Gastroesophageal sphincter (tissue), 4 donors: Measurements from ENCODE around the gene SPECC1L. TPM values are rescaled to one million over a fixed set of nuclear protein-coding genes. Genes with fewer than 3 reads are reported as not detected.

Source experiments
- ATAC-seq: fragments of 150-250 bp; one replicate; pipeline ENCODE4 v1.9.1; 2016; ENCODE audit warnings: mild to moderate bottlenecking, moderate library complexity
- H3K27ac ChIP-seq, 4 donors: fragments of 200-600 bp; sonication (generic) in 3 of 4; 1 replicate in 3 of 4; 2 replicates in 1 of 4; pipeline ENCODE4 v1.5.1; 2016 to 2019
- H3K27me3 ChIP-seq: fragments of 200-600 bp; sonication (generic); one replicate; pipeline ENCODE4 v1.5.1; 2019
- H3K36me3 ChIP-seq, 2 donors: fragments of 200-600 bp; sonication (generic); one replicate each; pipeline ENCODE4 v1.5.1; 2019; ENCODE audit warnings: control low read depth in 1 of 2
- H3K4me1 ChIP-seq, 3 donors: fragments of 200-600 bp; sonication (generic); 1 replicate in 2 of 3; 2 replicates in 1 of 3; pipeline ENCODE4 v1.5.1; 2016 to 2019; ENCODE audit warnings: control low read depth in 2 of 3
- H3K4me3 ChIP-seq, 2 donors: fragments of 200-600 bp; sonication (generic); one replicate each; pipeline ENCODE4 v1.5.1; 2019; ENCODE audit warnings: mild to moderate bottlenecking in 1 of 2, moderate library complexity in 1 of 2
- H3K9me3 ChIP-seq, 3 donors: fragments of 200-600 bp; sonication (generic); one replicate each; pipeline ENCODE4 v1.5.1; 2017 to 2019; ENCODE audit warnings: control low read depth in 2 of 3
- CTCF ChIP-seq, 4 experiments: fragments of 200-600 bp in 2 of 4; fragments of 450-650 bp in 2 of 4; sonication (generic) in 1 of 4; IDR thresholded peaks; one replicate each; pipeline ENCODE4 v1.5.1; 2017 to 2019; ENCODE audit warnings: antibody characterized with exemption in 4 of 4, mild to moderate bottlenecking in 2 of 4, moderate library complexity in 2 of 4
- EP300 ChIP-seq: sonication (generic); formaldehyde crosslinking; IDR thresholded peaks from one replicate; pipeline ENCODE4 v1.6.1; 2017; ENCODE audit warnings: antibody characterized with exemption, mild to moderate bottlenecking
- POLR2A ChIP-seq, 2 donors: fragments of 450-650 bp; IDR thresholded peaks; one replicate each; pipeline ENCODE4 v1.6.1; 2017; ENCODE audit warnings: antibody characterized with exemption in 2 of 2, mild to moderate bottlenecking in 2 of 2, moderate library complexity in 1 of 2
- POLR2AphosphoS5 ChIP-seq: sonication (generic); formaldehyde crosslinking; IDR thresholded peaks from one replicate; pipeline ENCODE4 v1.6.1; 2017; ENCODE audit warnings: antibody characterized with exemption
- WGBS, 2 donors: methylation state at CpG; one replicate each; pipeline ENCODE4 v1.1.5; 2018; ENCODE audit warnings: low coverage in 1 of 2; 5-methylcytosine and 5-hydroxymethylcytosine counted together
- total RNA-seq, 4 donors: library from RNA; depleted of rRNA; stranded (reverse); fragments of >200 nt; gene quantifications; one replicate each; pipeline ENCODE4 v1.1.0, GENCODE V29; 2016

SPECC1L gene
- total RNA-seq, 4 donors from 2014 or later: 62.3 to 110 (median 92.5) TPM

DNA sequence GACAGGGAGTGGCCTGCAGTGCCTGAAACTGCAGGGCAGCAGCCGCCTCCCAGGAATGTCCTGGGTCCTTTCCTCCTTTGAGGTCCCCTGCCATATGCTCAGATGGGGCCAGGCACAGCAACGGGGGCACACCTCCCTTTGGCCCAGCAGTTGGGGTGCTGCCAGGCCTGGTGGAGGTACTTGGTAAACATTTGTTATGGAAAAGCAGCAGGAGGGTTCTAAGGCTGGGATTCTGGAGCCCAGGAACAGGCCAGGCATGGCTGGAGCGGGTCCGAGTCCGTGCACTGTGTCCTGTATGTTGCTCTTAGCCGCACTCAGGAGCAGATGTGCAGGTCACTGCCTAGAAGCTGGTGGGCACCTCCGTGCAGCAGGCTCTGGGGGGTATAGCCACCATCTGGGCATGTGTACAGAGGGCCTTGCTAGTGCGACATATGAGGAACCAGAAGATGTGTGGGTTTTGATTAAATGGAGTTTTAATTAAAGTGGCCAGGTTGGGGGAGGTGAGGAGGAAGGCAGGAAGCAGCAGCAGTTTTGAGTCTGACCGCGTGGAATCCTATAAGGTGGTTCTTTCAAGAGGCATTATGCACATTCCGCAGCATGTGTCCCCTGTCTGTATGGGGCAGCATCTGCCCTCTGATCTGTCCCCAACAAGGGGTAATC lies 158.2 kb downstream of the SPECC1L start:
- Histone ChIP-seq H3K27ac (no peak overlapping the region), H3K36me3 (no peaks in the 10 kb centered on the region), H3K9me3 (no peaks in the 10 kb centered on the region), H3K4me3 (no peak overlapping the region), H3K4me1 (peaks cover 0 to 47% (median 31%) of the 10 kb centered on the region in 3 donors), H3K27me3 (peaks cover 18% of the 10 kb centered on the region)
- no peak for ATAC-seq
- 87% methylated on average over 5 of the region's 11 CpGs; no CpG with 5 or more reads in 1 of the 2 donors for WGBS, 2 donors
- no peak for TF ChIP-seq POLR2AphosphoS5
- TF ChIP-seq EP300: no peak
- TF ChIP-seq POLR2A (IDR thresholded peaks at IDR 0.05): no peak
- no peak for TF ChIP-seq CTCF (IDR thresholded peaks at IDR 0.05)

DNA sequence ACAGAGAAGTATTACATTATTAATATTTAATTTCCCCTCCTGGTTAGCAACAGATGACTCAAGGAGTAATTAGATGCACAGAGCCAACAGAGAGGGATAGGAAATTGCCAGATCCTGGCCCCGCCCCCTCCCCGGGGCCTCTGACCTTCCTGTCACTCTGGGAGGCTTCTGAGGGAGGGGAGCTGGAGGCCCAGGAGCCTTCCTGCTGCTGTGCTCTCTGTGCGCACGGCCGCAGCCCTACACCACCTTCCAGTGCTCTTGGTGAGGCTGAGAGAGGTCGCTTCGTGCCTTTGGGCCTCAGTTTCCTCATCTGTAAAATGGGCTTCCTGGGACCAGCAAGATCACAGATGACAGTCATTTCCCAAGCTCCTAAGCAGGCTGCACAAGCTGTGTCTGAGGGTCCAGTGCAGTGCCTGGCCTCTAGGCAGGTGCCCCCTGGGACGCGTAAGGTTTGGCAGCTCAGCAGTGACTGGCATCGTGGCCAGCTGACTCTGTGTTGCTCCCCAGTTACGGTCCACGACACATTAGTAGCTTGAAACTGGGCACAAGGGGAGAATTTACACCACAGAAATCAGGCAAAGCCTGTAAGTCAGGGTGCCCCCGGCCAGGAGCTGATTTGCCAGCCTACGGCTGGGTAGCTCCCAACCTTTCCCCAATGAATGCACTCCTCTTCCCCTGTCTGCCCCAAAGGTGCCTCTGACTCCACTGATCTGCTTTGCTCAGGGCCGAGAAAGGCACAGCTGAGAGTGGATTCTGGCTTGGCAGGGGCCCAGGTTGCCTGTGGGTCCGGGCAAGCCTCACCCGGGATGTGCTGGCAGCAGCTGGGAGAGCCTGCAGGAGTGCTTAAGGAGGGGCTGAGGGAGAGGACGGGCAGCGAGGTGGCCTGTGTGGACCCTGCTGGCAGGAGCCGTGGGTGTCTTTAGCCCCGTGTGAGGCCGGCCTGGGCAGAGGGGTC lies 159.1 kb downstream of the SPECC1L start:
- WGBS, 2 donors: 68% methylated on average over 5 of the region's 22 CpGs; no CpG with 5 or more reads in 1 of the 2 donors

GRCh38 chr22:24430431-24431308 lies 160.0 kb downstream of the SPECC1L start:
- H3K27ac ChIP-seq: peak overlapping the region in 1 of 4 donors; percentile 62
- no peak for TF ChIP-seq CTCF (IDR thresholded peaks at IDR 0.05)
- no peak for TF ChIP-seq EP300
- no peak for TF ChIP-seq POLR2AphosphoS5
- no peak for TF ChIP-seq POLR2A (IDR thresholded peaks at IDR 0.05)
- no peaks in the 10 kb centered on the region for H3K36me3 ChIP-seq
- peaks cover 0 to 54% (median 35%) of the 10 kb centered on the region in 3 donors for H3K4me1 ChIP-seq
- no peak for ATAC-seq
- no CpG with 5 or more reads among the region's 14 CpGs for WGBS, 2 donors
- no peaks in the 10 kb centered on the region for H3K9me3 ChIP-seq
- peaks cover under 1% of the 10 kb centered on the region for H3K27me3 ChIP-seq
- H3K4me3 ChIP-seq: no peak overlapping the region

More for the DNA sequence above, 159.1 kb downstream of the SPECC1L start:
- Histone ChIP-seq H3K9me3 (no peaks in the 10 kb centered on the region), H3K27ac (peak overlapping the region in 1 of 4 donors; percentile 25), H3K4me1 (peaks cover 0 to 47% (median 29%) of the 10 kb centered on the region in 3 donors), H3K36me3 (no peaks in the 10 kb centered on the region), H3K27me3 (peaks cover 10% of the 10 kb centered on the region), H3K4me3 (no peak overlapping the region)
- TF ChIP-seq EP300 (no peak), POLR2A (IDR thresholded peaks at IDR 0.05) (no peak), CTCF (IDR thresholded peaks at IDR 0.05) (no peak), POLR2AphosphoS5 (no peak)
- ATAC-seq: no peak

DNA sequence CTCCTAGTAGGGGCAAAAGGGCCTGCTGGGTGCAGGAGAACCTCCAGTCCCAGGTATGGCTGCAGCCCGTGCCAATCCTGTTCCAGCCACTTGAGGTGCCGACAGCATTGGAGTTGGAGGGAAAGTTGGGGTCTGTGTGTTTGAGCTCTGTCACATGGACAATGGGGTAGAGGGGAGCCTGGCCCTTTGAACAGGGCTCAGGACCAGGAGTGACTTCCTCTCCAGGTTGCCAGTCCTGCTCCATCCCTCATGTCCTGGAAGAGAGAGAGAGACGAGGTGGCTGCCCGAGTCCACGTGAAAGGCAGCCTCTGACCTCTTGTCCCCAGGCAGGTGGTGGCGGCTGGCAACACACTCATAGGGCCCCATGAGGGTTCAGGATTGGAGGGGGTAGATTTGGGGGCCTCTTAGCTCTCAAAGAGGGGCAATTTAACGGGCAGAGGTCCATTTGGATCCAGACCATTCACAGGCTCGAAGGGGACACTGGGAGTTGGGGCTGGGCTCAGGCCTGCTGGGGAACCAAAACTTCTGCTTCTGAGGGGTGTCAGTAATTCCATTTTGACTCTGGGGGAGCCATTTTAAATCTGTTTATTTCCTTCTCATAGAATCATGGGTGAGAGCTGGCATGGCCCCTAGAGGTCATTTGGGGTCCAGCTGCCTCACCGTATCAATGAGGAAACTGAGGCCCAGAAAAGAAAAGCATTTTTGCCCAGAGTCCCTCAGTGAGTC lies 160.8 kb downstream of the SPECC1L start:
- Histone ChIP-seq H3K4me3 (no peak overlapping the region), H3K36me3 (no peaks in the 10 kb centered on the region), H3K4me1 (peaks cover 0 to 62% (median 35%) of the 10 kb centered on the region in 3 donors), H3K27me3 (no peaks in the 10 kb centered on the region), H3K9me3 (no peaks in the 10 kb centered on the region), H3K27ac (peak overlapping the region in 2 of 4 donors; percentile 62 to 63)
- no peak for TF ChIP-seq POLR2A (IDR thresholded peaks at IDR 0.05)
- 80% methylated on average over 1 of the region's 9 CpGs; no CpG with 5 or more reads in 1 of the 2 donors for WGBS, 2 donors
- no peak for ATAC-seq
